Activated T-cell treated with anti-CD3 and anti-CD28 coated beads for 1 hour (primary cell): ENCODE results near the gene TRIM60.
"Not testable (repeated sequence)": the region's sequence is repeated elsewhere in the genome, so short reads cannot be mapped to it uniquely, and the experiment has no call there.

Experiments
- DNase-seq: peaks from one replicate; pipeline ENCODE4 v3.0.0-alpha.2; 2020; ENCODE audit warnings: low read depth

TRIM60 gene

DNA sequence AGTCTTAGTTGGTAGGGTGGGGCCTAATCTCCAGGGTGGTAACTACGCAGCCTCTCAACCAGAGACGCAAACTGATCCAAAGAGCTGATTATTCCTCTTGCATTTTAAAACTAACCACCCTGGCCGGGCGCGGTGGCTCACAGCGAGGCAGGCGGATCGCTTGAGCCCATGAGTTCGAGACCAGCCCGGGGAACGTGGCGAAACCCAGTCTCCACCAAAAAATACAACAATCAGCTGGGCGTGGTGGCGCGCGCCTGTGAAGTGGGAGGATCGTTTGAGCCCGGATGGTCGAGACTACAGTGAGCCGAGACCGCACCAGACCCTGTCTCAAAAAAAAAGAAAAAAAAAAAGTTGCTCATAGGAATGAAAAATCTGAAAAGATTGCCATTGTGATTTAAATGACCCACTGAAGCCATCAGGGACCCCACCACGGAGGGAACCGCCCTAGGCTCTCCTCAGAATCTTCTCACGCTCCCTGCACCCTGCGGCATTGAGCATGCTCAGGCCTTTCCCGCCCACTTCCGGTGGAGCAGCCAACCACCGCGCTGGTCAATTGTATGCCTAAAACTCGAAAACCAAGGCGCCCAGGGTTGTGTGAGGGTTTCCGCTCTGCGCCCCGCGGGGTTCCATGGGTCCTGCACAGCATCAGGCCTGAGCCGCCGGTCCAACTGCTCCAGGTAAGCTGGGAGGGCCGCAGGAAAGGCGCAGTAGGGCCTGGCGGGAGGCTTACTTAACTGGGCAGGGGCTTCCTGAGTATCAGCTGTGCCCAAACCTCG, at the start of gene TRIM60:
TSS of gene TRIM60 (plus strand) at position 564 of the 776 bp plus-strand sequence. CDS start 8,074 bp downstream, outside the sequence.
- no peak for DNase-seq

GRCh38 chr4:164989471-164989870, 42.3 kb upstream of the TRIM60 start:
- no peak for DNase-seq

GRCh38 chr4:164990786-164991185, 41.0 kb upstream of the TRIM60 start:
- DNase-seq = not testable (repeated sequence)

GRCh38 chr4:164996123-164996522, 35.7 kb upstream of the TRIM60 start:
- DNase-seq = not testable (repeated sequence)

GRCh38 chr4:164997324-164997723, 34.5 kb upstream of the TRIM60 start:
- DNase-seq = no peak

DNA sequence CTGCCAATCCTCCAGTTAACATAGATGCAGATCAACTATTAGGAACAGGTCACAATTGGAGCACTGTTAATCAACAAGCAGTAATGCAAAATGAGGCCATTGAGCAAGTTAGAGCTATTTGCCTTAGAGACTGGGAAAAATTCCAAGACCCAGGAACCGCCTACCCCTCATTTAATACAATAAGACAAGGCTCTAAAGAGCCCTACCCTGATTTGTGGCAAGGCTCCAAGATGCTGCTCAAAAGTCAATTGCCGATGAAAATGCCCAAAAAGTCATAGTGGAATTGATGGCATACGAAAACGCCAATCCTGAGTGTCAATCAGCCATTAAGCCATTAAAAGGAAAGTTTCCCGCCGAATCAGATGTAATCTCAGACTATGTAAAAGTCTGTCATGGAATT, 33.9 kb upstream of the TRIM60 start:
- no peak for DNase-seq

DNA sequence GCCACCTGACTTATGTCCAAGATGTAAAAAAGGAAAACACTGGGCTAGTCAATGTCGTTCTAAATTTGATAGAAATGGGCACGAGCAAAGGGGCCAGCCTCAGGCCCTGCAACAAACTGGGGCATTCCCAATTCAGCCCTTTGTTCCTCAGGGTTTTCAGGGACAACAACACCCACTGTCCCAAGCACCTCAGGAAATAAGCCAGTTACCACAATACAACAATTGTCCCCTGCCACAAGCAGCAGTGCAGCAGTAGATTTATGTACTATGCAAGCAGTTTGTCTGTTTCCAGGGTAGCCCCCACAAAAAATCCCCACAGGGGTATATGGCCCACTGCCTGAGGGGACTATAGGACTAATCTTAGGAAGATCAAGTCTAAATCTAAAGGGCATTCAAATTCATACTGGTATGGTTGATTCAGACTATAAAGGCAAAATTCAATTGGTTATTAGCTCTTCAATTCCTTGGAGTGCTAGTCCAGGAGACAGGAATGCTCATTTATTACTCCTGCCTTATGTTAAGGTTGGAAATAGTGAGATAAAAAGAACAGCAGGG, 33.2 kb upstream of the TRIM60 start:
- not testable (repeated sequence) for DNase-seq

- not testable (repeated sequence) for DNase-seq
Measured at GRCh38 chr4:165001957-165002356, 29.8 kb upstream of the TRIM60 start.

- no peak for DNase-seq
Measured at GRCh38 chr4:165005352-165005925, 26.4 kb upstream of the TRIM60 start.

DNA sequence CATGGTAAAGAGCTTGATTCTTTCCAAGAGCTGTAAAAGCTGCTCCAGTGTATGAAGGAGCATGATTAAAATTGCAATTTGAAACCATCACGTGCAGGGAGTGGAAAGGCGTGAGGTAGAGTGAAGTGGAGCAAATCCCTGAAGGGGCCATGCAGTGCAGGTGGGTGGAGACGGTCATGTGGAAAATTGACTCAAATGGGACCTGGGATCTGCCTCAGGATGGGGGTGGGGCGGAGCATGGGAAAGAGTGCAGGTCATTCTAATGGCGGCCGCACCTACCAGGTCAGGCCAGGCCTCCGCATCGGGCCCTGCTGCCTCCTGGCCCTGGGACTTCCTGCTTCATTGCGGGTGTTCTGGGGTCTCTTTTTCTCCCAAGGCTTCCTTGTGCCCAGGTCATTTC, 25.3 kb upstream of the TRIM60 start:
- DNase-seq = no peak

GRCh38 chr4:165006886-165007285, 24.9 kb upstream of the TRIM60 start:
- no peak for DNase-seq

DNA sequence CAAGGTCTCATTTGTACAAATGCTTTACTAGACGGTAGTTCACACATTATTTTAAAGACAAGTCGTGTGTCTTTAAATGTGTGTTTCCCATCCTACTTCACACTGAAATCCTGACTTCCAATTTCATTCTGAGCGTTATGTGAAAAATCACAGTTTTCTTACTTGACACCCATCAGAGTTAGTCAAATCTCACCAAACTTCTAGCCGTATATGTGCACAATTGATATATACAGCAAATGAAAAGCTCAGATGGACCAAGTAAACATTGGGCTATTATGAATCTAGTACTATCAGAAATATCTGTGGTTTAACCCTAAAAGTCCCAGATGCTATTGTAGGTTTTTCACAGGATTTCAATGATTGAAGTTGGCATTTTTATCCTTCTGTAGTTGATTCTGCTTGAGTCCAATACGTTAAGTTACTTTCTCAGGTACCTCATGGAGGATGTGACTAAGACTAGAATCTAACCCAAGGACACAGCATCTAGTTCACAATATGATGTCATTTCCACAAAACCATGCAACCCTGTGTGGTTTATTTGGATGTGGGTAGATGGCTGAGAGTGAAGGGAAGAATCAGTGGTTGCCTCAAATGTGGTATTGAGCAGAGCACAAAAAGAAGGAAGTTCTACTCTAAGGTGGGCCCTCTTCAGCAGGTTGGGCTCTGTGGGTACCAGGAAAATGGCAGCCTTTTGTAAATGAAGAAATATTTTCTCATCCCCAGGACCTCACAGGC, 22.1 kb upstream of the TRIM60 start:
- DNase-seq = no peak

- DNase-seq = no peak
Measured at GRCh38 chr4:165010487-165010886, 21.3 kb upstream of the TRIM60 start.

- no peak for DNase-seq
Measured at GRCh38 chr4:165010991-165011390, 20.8 kb upstream of the TRIM60 start.

- DNase-seq = no peak
Measured at GRCh38 chr4:165011403-165011802, 20.4 kb upstream of the TRIM60 start.

- no peak for DNase-seq
Measured at GRCh38 chr4:165013691-165014090, 18.1 kb upstream of the TRIM60 start.

GRCh38 chr4:165016971-165017370, 14.8 kb upstream of the TRIM60 start:
- no peak for DNase-seq

DNA sequence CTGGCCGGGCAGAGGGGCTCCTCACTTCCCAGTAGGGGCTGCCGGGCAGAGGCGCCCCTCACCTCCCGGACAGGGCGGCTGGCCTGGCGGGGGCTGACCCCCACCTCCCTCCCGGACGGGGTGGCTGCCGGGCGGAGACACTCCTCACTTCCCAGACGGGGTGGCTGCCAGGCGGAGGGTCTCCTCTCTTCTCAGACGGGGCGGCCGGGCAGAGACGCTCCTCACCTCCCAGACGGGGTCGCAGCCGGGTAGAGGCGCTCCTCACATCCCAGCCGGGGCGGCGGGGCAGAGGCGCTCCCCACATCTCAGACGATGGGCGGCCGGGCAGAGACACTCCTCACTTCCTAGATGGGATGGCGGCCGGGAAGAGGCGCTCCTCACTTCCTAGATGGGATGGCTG, 11.8 kb upstream of the TRIM60 start:
- DNase-seq = not testable (repeated sequence)

- DNase-seq = not testable (repeated sequence)
Measured at GRCh38 chr4:165025782-165026181, 6.0 kb upstream of the TRIM60 start.

GRCh38 chr4:165027762-165028402, 3.9 kb upstream of the TRIM60 start:
- no peak for DNase-seq

GRCh38 chr4:165048170-165048569, 16.4 kb downstream of the TRIM60 start:
- no peak for DNase-seq

- no peak for DNase-seq
Measured at GRCh38 chr4:165052627-165053026, 20.8 kb downstream of the TRIM60 start.
